K562 (cell line): ENCODE measurements around the gene TPBGL. TPM values are rescaled to one million over a fixed set of nuclear protein-coding genes. Genes with fewer than 3 reads are reported as not detected.

Source experiments
- LARP7 ChIP-seq: fragments of 450-650 bp; IDR thresholded peaks from 2 replicates; pipeline ENCODE4 v1.6.1; 2016
- MTA3 ChIP-seq: fragments of 450-650 bp; formaldehyde crosslinking; IDR thresholded peaks from 2 replicates; pipeline ENCODE4 v1.6.1; 2017; ENCODE audit warnings: mild to moderate bottlenecking, borderline replicate concordance
- PCBP1 ChIP-seq: fragments of 200-400 bp; formaldehyde crosslinking; IDR thresholded peaks from 2 replicates; pipeline ENCODE4 v1.6.1; 2018; ENCODE audit warnings: mild to moderate bottlenecking, low read depth, low read length; ENCODE audit not compliant: poor library complexity, severe bottlenecking
- SP1 ChIP-seq: sonication (generic); formaldehyde crosslinking; IDR thresholded peaks from 2 replicates; pipeline ENCODE4 v1.8.1; 2022; ENCODE audit warnings: mild to moderate bottlenecking, missing genetic modification reagents
- TCF7 ChIP-seq: sonication (generic); IDR thresholded peaks from 2 replicates; pipeline ENCODE4 v1.6.1; 2016; ENCODE audit warnings: antibody characterized with exemption, borderline replicate concordance
- TSC22D4 ChIP-seq: fragments of 450-650 bp; IDR thresholded peaks from 2 replicates; pipeline ENCODE4 v1.6.1; 2016; ENCODE audit warnings: missing genetic modification characterization, missing biosample characterization, control low read depth
- ZBED1 ChIP-seq: IDR thresholded peaks from 2 replicates; pipeline ENCODE4 v1.6.1; 2014
- ZNF551 ChIP-seq: fragments of 250-450 bp; sonication (Bioruptor Pico); IDR thresholded peaks from 2 replicates; pipeline ENCODE4 v1.5.0; 2021; ENCODE audit warnings: mild to moderate bottlenecking, moderate library complexity
- polyA plus RNA-seq, 8 experiments: library from polyadenylated mRNA; depleted of rRNA in 4 of 8; stranded (reverse) in 5 of 8; unstranded in 3 of 8; fragments of >200 nt; fragmentation: Nextera tagmentation in 2 of 8; fragmentation: Illumina TruSeq in 1 of 8; extraction: Ambion mirVana in 2 of 8; extraction: Trizol in 1 of 8; gene quantifications; 2 replicates each; pipeline versions ENCODE4 v1.2.1 to v1.2.3, GENCODE V29; 2011 to 2014; ENCODE audit warnings: inconsistent platforms in 1 of 8, missing spikeins in 1 of 8
- total RNA-seq, 7 experiments: library from RNA; depleted of rRNA in 6 of 7; stranded (reverse); fragments of >200 nt in 6 of 7; fragmentation: Illumina TruSeq in 2 of 7; extraction: Trizol in 2 of 7; gene quantifications; 2 replicates each; pipeline versions ENCODE4 v1.2.1 to v1.2.3, GENCODE V29; 2011 to 2021; ENCODE audit warnings: low replicate concordance in 1 of 7
- TF ChIP-seq, protein P1 (sequence below): sonication (generic); formaldehyde crosslinking; IDR thresholded peaks from 2 replicates; pipeline ENCODE4 v1.8.1; 2022; ENCODE audit warnings: missing genetic modification reagents
- TF ChIP-seq, protein P2 (sequence below): fragments of 450-650 bp; IDR thresholded peaks from 2 replicates; pipeline ENCODE4 v1.6.1; 2017; ENCODE audit warnings: antibody characterized with exemption
- TF ChIP-seq, protein P3 (sequence below): fragments of 450-650 bp; IDR thresholded peaks from 2 replicates; pipeline ENCODE4 v1.6.1; 2016; ENCODE audit warnings: mild to moderate bottlenecking, moderate library complexity

TPBGL gene
- total and polyA plus RNA-seq, 9 of the 15 experiments (the other 6 are each of a cell fraction or from before 2014, with no cell fraction given), result 0.04 to 0.11 (median 0.06) TPM; not detected in 6

DNA sequence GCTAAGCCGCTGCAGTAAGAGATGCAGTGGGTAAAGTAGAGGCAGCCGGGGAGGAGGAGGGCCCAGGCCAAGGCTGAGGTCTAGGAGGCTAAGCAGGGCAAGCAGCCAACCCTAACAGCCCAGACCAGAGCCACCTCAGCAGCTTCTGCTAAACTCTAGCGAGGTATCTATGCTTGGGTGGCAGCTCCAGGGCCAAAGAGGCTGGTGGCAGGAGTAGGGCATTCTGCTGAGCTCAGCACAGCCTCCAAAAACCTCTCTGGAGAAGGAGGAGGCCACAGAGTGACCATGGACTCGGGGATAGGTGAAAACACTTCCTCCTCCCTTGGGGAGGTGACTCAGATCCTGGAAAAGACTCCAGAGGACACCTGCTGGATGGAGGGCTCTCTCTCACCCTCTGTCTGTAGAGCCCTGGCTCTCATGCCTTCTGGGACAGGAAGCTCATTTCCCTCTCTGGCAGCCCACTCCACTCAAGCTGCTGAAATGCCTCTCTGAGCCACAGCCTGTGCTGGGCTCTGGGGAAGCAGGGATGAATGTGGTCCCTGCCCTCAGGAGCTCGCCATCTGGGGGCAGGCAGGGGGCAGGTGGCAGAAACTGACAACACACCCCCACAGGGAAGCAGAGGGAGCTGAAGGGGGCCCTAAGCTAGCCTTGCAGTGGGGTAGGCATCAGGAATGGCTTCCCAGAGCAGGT is 16.5 kb upstream of the TPBGL start (continued):
- TF ChIP-seq, protein P1, sequence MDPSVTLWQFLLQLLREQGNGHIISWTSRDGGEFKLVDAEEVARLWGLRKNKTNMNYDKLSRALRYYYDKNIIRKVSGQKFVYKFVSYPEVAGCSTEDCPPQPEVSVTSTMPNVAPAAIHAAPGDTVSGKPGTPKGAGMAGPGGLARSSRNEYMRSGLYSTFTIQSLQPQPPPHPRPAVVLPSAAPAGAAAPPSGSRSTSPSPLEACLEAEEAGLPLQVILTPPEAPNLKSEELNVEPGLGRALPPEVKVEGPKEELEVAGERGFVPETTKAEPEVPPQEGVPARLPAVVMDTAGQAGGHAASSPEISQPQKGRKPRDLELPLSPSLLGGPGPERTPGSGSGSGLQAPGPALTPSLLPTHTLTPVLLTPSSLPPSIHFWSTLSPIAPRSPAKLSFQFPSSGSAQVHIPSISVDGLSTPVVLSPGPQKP (CRISPR knock-in tag), result no peak
- TF ChIP-seq ZNF551 (CRISPR knock-in tag) (no peak), MTA3 (no peak), PCBP1 (no peak), SP1 (CRISPR knock-in tag) (0 out of 2 replicates have a peak, but pooled peaks have one; percentile 21), ZBED1 (no peak), TSC22D4 (no peak), TCF7 (no peak), LARP7 (no peak)
- TF ChIP-seq, protein P2, sequence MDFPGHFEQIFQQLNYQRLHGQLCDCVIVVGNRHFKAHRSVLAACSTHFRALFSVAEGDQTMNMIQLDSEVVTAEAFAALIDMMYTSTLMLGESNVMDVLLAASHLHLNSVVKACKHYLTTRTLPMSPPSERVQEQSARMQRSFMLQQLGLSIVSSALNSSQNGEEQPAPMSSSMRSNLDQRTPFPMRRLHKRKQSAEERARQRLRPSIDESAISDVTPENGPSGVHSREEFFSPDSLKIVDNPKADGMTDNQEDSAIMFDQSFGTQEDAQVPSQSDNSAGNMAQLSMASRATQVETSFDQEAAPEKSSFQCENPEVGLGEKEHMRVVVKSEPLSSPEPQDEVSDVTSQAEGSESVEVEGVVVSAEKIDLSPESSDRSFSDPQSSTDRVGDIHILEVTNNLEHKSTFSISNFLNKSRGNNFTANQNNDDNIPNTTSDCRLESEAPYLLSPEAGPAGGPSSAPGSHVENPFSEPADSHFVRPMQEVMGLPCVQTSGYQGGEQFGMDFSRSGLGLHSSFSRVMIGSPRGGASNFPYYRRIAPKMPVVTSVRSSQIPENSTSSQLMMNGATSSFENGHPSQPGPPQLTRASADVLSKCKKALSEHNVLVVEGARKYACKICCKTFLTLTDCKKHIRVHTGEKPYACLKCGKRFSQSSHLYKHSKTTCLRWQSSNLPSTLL, result no peak
- TF ChIP-seq, protein P3, sequence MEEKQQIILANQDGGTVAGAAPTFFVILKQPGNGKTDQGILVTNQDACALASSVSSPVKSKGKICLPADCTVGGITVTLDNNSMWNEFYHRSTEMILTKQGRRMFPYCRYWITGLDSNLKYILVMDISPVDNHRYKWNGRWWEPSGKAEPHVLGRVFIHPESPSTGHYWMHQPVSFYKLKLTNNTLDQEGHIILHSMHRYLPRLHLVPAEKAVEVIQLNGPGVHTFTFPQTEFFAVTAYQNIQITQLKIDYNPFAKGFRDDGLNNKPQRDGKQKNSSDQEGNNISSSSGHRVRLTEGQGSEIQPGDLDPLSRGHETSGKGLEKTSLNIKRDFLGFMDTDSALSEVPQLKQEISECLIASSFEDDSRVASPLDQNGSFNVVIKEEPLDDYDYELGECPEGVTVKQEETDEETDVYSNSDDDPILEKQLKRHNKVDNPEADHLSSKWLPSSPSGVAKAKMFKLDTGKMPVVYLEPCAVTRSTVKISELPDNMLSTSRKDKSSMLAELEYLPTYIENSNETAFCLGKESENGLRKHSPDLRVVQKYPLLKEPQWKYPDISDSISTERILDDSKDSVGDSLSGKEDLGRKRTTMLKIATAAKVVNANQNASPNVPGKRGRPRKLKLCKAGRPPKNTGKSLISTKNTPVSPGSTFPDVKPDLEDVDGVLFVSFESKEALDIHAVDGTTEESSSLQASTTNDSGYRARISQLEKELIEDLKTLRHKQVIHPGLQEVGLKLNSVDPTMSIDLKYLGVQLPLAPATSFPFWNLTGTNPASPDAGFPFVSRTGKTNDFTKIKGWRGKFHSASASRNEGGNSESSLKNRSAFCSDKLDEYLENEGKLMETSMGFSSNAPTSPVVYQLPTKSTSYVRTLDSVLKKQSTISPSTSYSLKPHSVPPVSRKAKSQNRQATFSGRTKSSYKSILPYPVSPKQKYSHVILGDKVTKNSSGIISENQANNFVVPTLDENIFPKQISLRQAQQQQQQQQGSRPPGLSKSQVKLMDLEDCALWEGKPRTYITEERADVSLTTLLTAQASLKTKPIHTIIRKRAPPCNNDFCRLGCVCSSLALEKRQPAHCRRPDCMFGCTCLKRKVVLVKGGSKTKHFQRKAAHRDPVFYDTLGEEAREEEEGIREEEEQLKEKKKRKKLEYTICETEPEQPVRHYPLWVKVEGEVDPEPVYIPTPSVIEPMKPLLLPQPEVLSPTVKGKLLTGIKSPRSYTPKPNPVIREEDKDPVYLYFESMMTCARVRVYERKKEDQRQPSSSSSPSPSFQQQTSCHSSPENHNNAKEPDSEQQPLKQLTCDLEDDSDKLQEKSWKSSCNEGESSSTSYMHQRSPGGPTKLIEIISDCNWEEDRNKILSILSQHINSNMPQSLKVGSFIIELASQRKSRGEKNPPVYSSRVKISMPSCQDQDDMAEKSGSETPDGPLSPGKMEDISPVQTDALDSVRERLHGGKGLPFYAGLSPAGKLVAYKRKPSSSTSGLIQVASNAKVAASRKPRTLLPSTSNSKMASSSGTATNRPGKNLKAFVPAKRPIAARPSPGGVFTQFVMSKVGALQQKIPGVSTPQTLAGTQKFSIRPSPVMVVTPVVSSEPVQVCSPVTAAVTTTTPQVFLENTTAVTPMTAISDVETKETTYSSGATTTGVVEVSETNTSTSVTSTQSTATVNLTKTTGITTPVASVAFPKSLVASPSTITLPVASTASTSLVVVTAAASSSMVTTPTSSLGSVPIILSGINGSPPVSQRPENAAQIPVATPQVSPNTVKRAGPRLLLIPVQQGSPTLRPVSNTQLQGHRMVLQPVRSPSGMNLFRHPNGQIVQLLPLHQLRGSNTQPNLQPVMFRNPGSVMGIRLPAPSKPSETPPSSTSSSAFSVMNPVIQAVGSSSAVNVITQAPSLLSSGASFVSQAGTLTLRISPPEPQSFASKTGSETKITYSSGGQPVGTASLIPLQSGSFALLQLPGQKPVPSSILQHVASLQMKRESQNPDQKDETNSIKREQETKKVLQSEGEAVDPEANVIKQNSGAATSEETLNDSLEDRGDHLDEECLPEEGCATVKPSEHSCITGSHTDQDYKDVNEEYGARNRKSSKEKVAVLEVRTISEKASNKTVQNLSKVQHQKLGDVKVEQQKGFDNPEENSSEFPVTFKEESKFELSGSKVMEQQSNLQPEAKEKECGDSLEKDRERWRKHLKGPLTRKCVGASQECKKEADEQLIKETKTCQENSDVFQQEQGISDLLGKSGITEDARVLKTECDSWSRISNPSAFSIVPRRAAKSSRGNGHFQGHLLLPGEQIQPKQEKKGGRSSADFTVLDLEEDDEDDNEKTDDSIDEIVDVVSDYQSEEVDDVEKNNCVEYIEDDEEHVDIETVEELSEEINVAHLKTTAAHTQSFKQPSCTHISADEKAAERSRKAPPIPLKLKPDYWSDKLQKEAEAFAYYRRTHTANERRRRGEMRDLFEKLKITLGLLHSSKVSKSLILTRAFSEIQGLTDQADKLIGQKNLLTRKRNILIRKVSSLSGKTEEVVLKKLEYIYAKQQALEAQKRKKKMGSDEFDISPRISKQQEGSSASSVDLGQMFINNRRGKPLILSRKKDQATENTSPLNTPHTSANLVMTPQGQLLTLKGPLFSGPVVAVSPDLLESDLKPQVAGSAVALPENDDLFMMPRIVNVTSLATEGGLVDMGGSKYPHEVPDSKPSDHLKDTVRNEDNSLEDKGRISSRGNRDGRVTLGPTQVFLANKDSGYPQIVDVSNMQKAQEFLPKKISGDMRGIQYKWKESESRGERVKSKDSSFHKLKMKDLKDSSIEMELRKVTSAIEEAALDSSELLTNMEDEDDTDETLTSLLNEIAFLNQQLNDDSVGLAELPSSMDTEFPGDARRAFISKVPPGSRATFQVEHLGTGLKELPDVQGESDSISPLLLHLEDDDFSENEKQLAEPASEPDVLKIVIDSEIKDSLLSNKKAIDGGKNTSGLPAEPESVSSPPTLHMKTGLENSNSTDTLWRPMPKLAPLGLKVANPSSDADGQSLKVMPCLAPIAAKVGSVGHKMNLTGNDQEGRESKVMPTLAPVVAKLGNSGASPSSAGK, result no peak
